Measurements from ENCODE around the gene TMEM115.
A peak's percentile ranks its signal among the peaks of the same experiment; 100 is the strongest.

The TMEM115 gene

GRCh38 chr3:50334339-50335075 lies 24.8 kb downstream of the TMEM115 start:
- DNase-seq (ENCODE audit: low read depth in 3 of 3): no peak

GRCh38 chr3:50333744-50334328 lies 25.5 kb downstream of the TMEM115 start:
- DNase-seq (ENCODE audit: low read depth in 3 of 3): no peak

GRCh38 chr3:50331364-50331907 lies 27.9 kb downstream of the TMEM115 start:
- DNase-seq (ENCODE audit: low read depth in 3 of 3): no peak

- DNase-seq (ENCODE audit: low read depth in 3 of 3): no peak
These were observed 29.0 kb downstream of the TMEM115 start for GRCh38 chr3:50330330-50330729.

GRCh38 chr3:50327943-50328691 lies 31.2 kb downstream of the TMEM115 start, which contains the start of gene TUSC2:
TUSC2 (minus strand) TSS chr3:50328223; CDS start chr3:50328099, 124 bp downstream.
- peak; percentile 86 to 93 (median 92) for DNase-seq (ENCODE audit: low read depth in 3 of 3)

- DNase-seq (ENCODE audit: low read depth in 3 of 3): no peak
These were observed 32.2 kb downstream of the TMEM115 start for GRCh38 chr3:50327129-50327528.

GRCh38 chr3:50326182-50326541 lies 33.2 kb downstream of the TMEM115 start:
- no peak for DNase-seq (ENCODE audit: low read depth in 3 of 3)

GRCh38 chr3:50325497-50326181 lies 33.7 kb downstream of the TMEM115 start:
- no peak for DNase-seq (ENCODE audit: low read depth in 3 of 3)

- DNase-seq (ENCODE audit: low read depth in 3 of 3): no peak
These were observed 34.2 kb downstream of the TMEM115 start for GRCh38 chr3:50325113-50325480.

GRCh38 chr3:50324351-50325112 lies 34.8 kb downstream of the TMEM115 start:
- DNase-seq (ENCODE audit: low read depth in 3 of 3): peak in 1 of 3 donors; percentile 30

GRCh38 chr3:50323614-50324199 lies 35.6 kb downstream of the TMEM115 start:
- DNase-seq (ENCODE audit: low read depth in 3 of 3): no peak

GRCh38 chr3:50323092-50323600 lies 36.2 kb downstream of the TMEM115 start:
- no peak for DNase-seq (ENCODE audit: low read depth in 3 of 3)

GRCh38 chr3:50322386-50323091 lies 36.8 kb downstream of the TMEM115 start, which contains the start of gene HYAL2:
HYAL2 (minus strand) TSS chr3:50322745; CDS start chr3:50320489, 2,256 bp downstream.
- no peak for DNase-seq (ENCODE audit: low read depth in 3 of 3)

- no peak for DNase-seq (ENCODE audit: low read depth in 3 of 3)
These were observed 37.3 kb downstream of the TMEM115 start for GRCh38 chr3:50322115-50322385.

- DNase-seq (ENCODE audit: low read depth in 3 of 3): peak; percentile 69 to 80 (median 70)
These were observed 37.8 kb downstream of the TMEM115 start for GRCh38 chr3:50321336-50322114.

GRCh38 chr3:50320853-50321335 lies 38.4 kb downstream of the TMEM115 start:
- DNase-seq (ENCODE audit: low read depth in 3 of 3): peak in 1 of 3 donors; percentile 28

- DNase-seq (ENCODE audit: low read depth in 3 of 3): no peak
These were observed 39.3 kb downstream of the TMEM115 start for GRCh38 chr3:50319894-50320625.

- DNase-seq (ENCODE audit: low read depth in 3 of 3): no peak
These were observed 40.0 kb downstream of the TMEM115 start for GRCh38 chr3:50319181-50319893.

All from stimulated activated CD4-positive, alpha-beta T cell treated with anti-CD3 and anti-CD28 coated beads, TNF-alpha, amount 100 ng/mL, for 48 hours (primary cell).